WTC11 (cell line): Measurements from ENCODE around the gene DOCK1. TPM values are rescaled to one million over a fixed set of nuclear protein-coding genes. Genes with fewer than 3 reads are reported as not detected.
A peak's percentile ranks its signal among the peaks of the same experiment; 100 is the strongest.

Experiments used
- ATAC-seq: fragments of 200-7000 bp; cut with Tn5 transposase; 2 replicates; pipeline ENCODE4 v1.10.0; 2021; ENCODE audit warnings: mild to moderate bottlenecking, moderate library complexity
- CTCF ChIA-PET: fragments of 300-600 bp; sonication (Branson Sonifier 250); formaldehyde crosslinking; loops from one replicate; lab custom pipeline; 2021; ENCODE audit warnings: antibody characterized with exemption; lab: Charles Lee
- POLR2A ChIA-PET: fragments of 350-600 bp; sonication (Branson Sonifier 250); formaldehyde crosslinking; loops from one replicate; lab custom pipeline; 2021; ENCODE audit warnings: antibody characterized with exemption; lab: Charles Lee
- DNase-seq: peaks from one replicate; pipeline ENCODE4 v3.0.0; 2021; ENCODE audit warnings: low spot score
- H3K27ac Mint-ChIP-seq: 2 replicates; pipeline ENCODE4 v1.8.0; 2021; ENCODE audit warnings: mixed read lengths
- H3K27me3 Mint-ChIP-seq: 2 replicates; pipeline ENCODE4 v1.8.0; 2021; ENCODE audit warnings: low read depth, mild to moderate bottlenecking, moderate library complexity, mixed read lengths
- H3K36me3 Mint-ChIP-seq: 2 replicates; pipeline ENCODE4 v1.8.0; 2021; ENCODE audit warnings: mixed read lengths
- H3K4me1 Mint-ChIP-seq: 2 replicates; pipeline ENCODE4 v1.8.0; 2022; ENCODE audit warnings: mixed read lengths
- H3K4me3 Mint-ChIP-seq: 2 replicates; pipeline ENCODE4 v1.8.0; 2021; ENCODE audit warnings: mild to moderate bottlenecking, moderate library complexity, mixed read lengths
- H3K9me3 Mint-ChIP-seq: 2 replicates; pipeline ENCODE4 v1.8.0; 2021; ENCODE audit warnings: mixed read lengths
- AFF4 ChIP-seq: sonication (generic); formaldehyde crosslinking; IDR thresholded peaks from 2 replicates; pipeline ENCODE4 v1.8.1; 2023; ENCODE audit warnings: mild to moderate bottlenecking, missing genetic modification reagents, borderline replicate concordance
- ERG ChIP-seq: fragments of 250-450 bp; sonication (Bioruptor Pico); IDR thresholded peaks from 2 replicates; pipeline ENCODE4 v1.8.0; 2021; ENCODE audit warnings: mild to moderate bottlenecking
- FOXP1 ChIP-seq: sonication (generic); formaldehyde crosslinking; IDR thresholded peaks from 2 replicates; pipeline ENCODE4 v1.8.0; 2022; ENCODE audit warnings: missing genetic modification reagents, mild to moderate bottlenecking, moderate library complexity, borderline replicate concordance
- GTF2I ChIP-seq: fragments of 250-450 bp; sonication (Bioruptor Pico); conservative IDR thresholded peaks from 2 replicates; pipeline ENCODE4 v1.4.0; 2021; ENCODE audit warnings: mild to moderate bottlenecking
- IRF2 ChIP-seq: sonication (generic); formaldehyde crosslinking; IDR thresholded peaks from 2 replicates; pipeline ENCODE4 v1.8.0; 2022; ENCODE audit warnings: low read depth, missing genetic modification reagents, borderline replicate concordance
- JUN ChIP-seq: sonication (generic); formaldehyde crosslinking; IDR thresholded peaks from 2 replicates; pipeline ENCODE4 v1.8.0; 2023; ENCODE audit warnings: mild to moderate bottlenecking, missing genetic modification reagents
- MLX ChIP-seq: sonication (generic); formaldehyde crosslinking; IDR thresholded peaks from 2 replicates; pipeline ENCODE4 v1.8.1; 2023; ENCODE audit warnings: mild to moderate bottlenecking, missing genetic modification reagents, moderate library complexity
- RELA ChIP-seq: sonication (generic); formaldehyde crosslinking; IDR thresholded peaks from 2 replicates; pipeline ENCODE4 v1.8.1; 2022; ENCODE audit warnings: missing genetic modification reagents, mild to moderate bottlenecking, borderline replicate concordance
- RORB ChIP-seq: fragments of 250-450 bp; sonication (Bioruptor Pico); IDR thresholded peaks from 2 replicates; pipeline ENCODE4 v1.9.0; 2021; ENCODE audit warnings: mild to moderate bottlenecking
- SMAD3 ChIP-seq: sonication (generic); formaldehyde crosslinking; IDR thresholded peaks from 2 replicates; pipeline ENCODE4 v1.8.0; 2022; ENCODE audit warnings: missing genetic modification reagents, mild to moderate bottlenecking, borderline replicate concordance
- SOX15 ChIP-seq: fragments of 250-450 bp; sonication (Bioruptor Pico); IDR thresholded peaks from 2 replicates; pipeline ENCODE4 v1.9.0; 2021; ENCODE audit warnings: mild to moderate bottlenecking
- SP1 ChIP-seq: sonication (generic); formaldehyde crosslinking; conservative IDR thresholded peaks from 2 replicates; pipeline ENCODE4 v1.8.1; 2022; ENCODE audit warnings: missing genetic modification reagents
- TEAD1 ChIP-seq: sonication (generic); formaldehyde crosslinking; IDR thresholded peaks from 2 replicates; pipeline ENCODE4 v1.8.0; 2022; ENCODE audit warnings: mild to moderate bottlenecking, missing genetic modification reagents
- USF1 ChIP-seq: sonication (generic); formaldehyde crosslinking; IDR thresholded peaks from 2 replicates; pipeline ENCODE4 v1.8.0; 2022; ENCODE audit warnings: mild to moderate bottlenecking, missing genetic modification reagents
- ZBTB21 ChIP-seq: sonication (generic); formaldehyde crosslinking; IDR thresholded peaks from 2 replicates; pipeline ENCODE4 v1.8.1; 2023; ENCODE audit warnings: mild to moderate bottlenecking, missing genetic modification reagents, borderline replicate concordance
- ZNF219 ChIP-seq: sonication (generic); formaldehyde crosslinking; IDR thresholded peaks from 2 replicates; pipeline ENCODE4 v1.8.0; 2023; ENCODE audit warnings: missing genetic modification reagents, mild to moderate bottlenecking, borderline replicate concordance
- ZNF232 ChIP-seq: sonication (generic); formaldehyde crosslinking; IDR thresholded peaks from 2 replicates; pipeline ENCODE4 v1.8.0; 2022; ENCODE audit warnings: mild to moderate bottlenecking, missing genetic modification reagents
- ZNF423 ChIP-seq: fragments of 250-450 bp; sonication (Bioruptor Pico); IDR thresholded peaks from 2 replicates; pipeline ENCODE4 v2.1.2; 2022; ENCODE audit warnings: mild to moderate bottlenecking, moderate library complexity
- total RNA-seq: library from RNA; stranded (reverse); gene quantifications from 3 replicates; pipeline ENCODE4 v1.2.3, GENCODE V29; 2021
- TF ChIP-seq, protein P1 (sequence below): sonication (generic); formaldehyde crosslinking; IDR thresholded peaks from 2 replicates; pipeline ENCODE4 v1.8.0; 2022; ENCODE audit warnings: mild to moderate bottlenecking, missing genetic modification reagents
- TF ChIP-seq, protein P2 (sequence below): sonication (generic); formaldehyde crosslinking; IDR thresholded peaks from 2 replicates; pipeline ENCODE4 v1.8.1; 2023; ENCODE audit warnings: mild to moderate bottlenecking, missing genetic modification reagents, moderate library complexity
- TF ChIP-seq, protein P3 (sequence below): sonication (generic); formaldehyde crosslinking; IDR thresholded peaks from 2 replicates; pipeline ENCODE4 v1.8.1; 2022; ENCODE audit warnings: low read depth, missing genetic modification reagents, borderline replicate concordance

The DOCK1 gene
- total RNA-seq, 1 experiment from 2014 or later = 52.1 TPM

DNA sequence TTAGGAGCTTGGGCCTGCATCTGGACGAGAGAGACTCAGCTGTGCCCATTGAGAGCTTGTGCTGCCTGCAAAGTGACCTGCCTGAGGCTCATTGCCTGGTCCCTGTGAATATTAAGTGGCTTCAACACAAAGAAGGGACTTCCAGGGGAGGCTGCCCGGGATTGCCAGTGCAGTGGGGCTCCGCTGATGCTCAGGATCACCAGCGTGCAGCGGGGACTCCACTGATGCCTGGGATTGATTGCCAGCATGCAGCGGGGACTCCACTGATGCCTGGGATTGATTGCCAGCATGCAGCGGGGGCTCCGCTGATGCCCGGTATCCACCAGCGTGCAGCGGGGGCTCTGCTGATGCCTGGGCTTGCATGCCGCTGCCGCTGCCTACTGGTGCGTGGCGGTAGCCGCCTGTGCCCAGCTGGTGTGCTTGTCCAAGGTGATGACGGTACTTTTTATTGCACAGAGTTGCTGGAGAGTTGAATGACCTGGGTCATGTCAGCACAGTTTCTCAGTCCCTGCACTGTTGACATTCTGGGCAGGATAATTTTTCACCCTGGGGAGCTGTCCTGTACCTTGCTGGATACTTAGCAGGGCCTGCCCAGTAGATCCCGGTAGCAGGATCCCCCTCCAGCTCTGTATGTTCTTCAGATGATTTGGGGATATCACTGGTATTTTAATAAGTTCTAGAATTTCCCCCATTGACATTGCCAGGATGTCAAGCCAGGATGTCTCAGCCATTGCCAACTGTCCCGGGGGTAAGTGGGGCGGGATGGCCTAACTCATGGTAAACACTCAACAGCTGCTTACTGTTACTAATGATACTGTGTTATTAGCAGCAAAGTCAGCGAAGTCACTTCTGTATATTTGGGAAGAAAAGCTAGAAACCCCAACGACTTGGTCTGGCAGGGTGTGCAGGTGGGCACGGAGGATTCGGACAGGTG, 13.0 kb downstream of the DOCK1 start:
- DNase-seq (no peak), ATAC-seq (no peak)
- H3K27ac Mint-ChIP-seq = peak overlapping the region; percentile 30; the same call in 1 of the 2 replicates
- ChIA-PET POLR2A (no interaction called here), CTCF (interaction anchor here (0.6 to 1.0 kb wide), 2 partner anchors 10 to 16 kb away, joined by 3 read pairs; no protein-coding TSS in a partner anchor)
- H3K9me3 Mint-ChIP-seq = peaks cover 13% of the 10 kb centered on the region
- peaks cover 20% of the 10 kb centered on the region for H3K36me3 Mint-ChIP-seq
- TF ChIP-seq MLX = no peak
- TF ChIP-seq FOXP1 (CRISPR knock-in tag) = no peak
- no peak for TF ChIP-seq ZBTB21 (CRISPR knock-in tag)
- TF ChIP-seq SOX15 = no peak
- TF ChIP-seq ZNF232 (CRISPR knock-in tag) = no peak
- no peak for TF ChIP-seq IRF2 (CRISPR knock-in tag)
- TF ChIP-seq USF1 (CRISPR knock-in tag) = no peak
- TF ChIP-seq, protein P1, sequence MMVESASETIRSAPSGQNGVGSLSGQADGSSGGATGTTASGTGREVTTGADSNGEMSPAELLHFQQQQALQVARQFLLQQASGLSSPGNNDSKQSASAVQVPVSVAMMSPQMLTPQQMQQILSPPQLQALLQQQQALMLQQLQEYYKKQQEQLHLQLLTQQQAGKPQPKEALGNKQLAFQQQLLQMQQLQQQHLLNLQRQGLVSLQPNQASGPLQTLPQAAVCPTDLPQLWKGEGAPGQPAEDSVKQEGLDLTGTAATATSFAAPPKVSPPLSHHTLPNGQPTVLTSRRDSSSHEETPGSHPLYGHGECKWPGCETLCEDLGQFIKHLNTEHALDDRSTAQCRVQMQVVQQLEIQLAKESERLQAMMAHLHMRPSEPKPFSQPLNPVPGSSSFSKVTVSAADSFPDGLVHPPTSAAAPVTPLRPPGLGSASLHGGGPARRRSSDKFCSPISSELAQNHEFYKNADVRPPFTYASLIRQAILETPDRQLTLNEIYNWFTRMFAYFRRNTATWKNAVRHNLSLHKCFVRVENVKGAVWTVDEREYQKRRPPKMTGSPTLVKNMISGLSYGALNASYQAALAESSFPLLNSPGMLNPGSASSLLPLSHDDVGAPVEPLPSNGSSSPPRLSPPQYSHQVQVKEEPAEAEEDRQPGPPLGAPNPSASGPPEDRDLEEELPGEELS (CRISPR knock-in tag) = no peak
- no peak for TF ChIP-seq AFF4 (CRISPR knock-in tag)
- TF ChIP-seq ZNF219 (CRISPR knock-in tag) = no peak
- no peak for TF ChIP-seq ZNF423 (CRISPR knock-in tag)
- TF ChIP-seq GTF2I (CRISPR knock-in tag) = no peak
- TF ChIP-seq, protein P2, sequence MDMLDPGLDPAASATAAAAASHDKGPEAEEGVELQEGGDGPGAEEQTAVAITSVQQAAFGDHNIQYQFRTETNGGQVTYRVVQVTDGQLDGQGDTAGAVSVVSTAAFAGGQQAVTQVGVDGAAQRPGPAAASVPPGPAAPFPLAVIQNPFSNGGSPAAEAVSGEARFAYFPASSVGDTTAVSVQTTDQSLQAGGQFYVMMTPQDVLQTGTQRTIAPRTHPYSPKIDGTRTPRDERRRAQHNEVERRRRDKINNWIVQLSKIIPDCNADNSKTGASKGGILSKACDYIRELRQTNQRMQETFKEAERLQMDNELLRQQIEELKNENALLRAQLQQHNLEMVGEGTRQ (CRISPR knock-in tag) = no peak
- no peak overlapping the region for H3K4me3 Mint-ChIP-seq
- no peaks in the 10 kb centered on the region for H3K27me3 Mint-ChIP-seq
- peaks cover 4% of the 10 kb centered on the region for H3K4me1 Mint-ChIP-seq

DNA sequence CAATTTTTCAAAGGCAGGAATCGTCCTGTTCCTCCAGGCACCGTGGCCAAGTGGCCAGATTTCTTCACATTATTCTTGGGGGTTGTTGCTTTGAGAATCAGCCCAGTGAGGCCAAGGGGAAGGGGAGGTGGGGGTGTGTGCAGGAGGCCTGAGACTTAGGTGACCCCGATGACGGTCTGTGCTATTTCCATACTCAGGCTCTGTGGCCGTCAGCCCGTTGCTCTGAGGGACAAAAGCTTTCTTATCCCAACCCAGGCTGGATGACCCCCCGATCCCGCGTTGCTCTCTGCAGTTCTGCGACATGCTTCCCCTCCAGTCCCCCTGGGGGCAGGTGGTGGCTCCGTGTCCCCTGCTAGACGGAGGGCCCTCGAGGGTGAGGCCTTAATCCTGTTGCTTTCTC, 14.2 kb downstream of the DOCK1 start:
- no peak for DNase-seq
- Mint-ChIP-seq H3K27me3 (no peaks in the 10 kb centered on the region), H3K9me3 (peaks cover 13% of the 10 kb centered on the region), H3K36me3 (peaks cover 20% of the 10 kb centered on the region), H3K4me1 (peaks cover 4% of the 10 kb centered on the region), H3K4me3 (no peak overlapping the region), H3K27ac (0 out of 2 replicates have a peak overlapping the region, but pooled peaks have one; percentile 49)
- CTCF ChIA-PET = interaction anchor here (1.0 kb wide), 1 partner anchor 11 kb away, joined by 3 read pairs; no protein-coding TSS in a partner anchor
- POLR2A ChIA-PET = no interaction called here
- ATAC-seq = no peak
- TF ChIP-seq JUN (no peak), RELA (CRISPR knock-in tag) (no peak), ZNF219 (CRISPR knock-in tag) (no peak), SP1 (CRISPR knock-in tag) (no peak), SMAD3 (no peak), RORB (CRISPR knock-in tag) (no peak), ERG (CRISPR knock-in tag) (no peak), TEAD1 (no peak), IRF2 (CRISPR knock-in tag) (no peak), ZNF232 (CRISPR knock-in tag) (no peak)
- TF ChIP-seq, protein P3, sequence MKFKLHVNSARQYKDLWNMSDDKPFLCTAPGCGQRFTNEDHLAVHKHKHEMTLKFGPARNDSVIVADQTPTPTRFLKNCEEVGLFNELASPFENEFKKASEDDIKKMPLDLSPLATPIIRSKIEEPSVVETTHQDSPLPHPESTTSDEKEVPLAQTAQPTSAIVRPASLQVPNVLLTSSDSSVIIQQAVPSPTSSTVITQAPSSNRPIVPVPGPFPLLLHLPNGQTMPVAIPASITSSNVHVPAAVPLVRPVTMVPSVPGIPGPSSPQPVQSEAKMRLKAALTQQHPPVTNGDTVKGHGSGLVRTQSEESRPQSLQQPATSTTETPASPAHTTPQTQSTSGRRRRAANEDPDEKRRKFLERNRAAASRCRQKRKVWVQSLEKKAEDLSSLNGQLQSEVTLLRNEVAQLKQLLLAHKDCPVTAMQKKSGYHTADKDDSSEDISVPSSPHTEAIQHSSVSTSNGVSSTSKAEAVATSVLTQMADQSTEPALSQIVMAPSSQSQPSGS (CRISPR knock-in tag) = no peak
